ENCODE measurements around the gene ANKFN1. TPM values are rescaled to one million over a fixed set of nuclear protein-coding genes. Genes with fewer than 3 reads are reported as not detected.

Gene ANKFN1
- total RNA-seq, 1 experiment from 2014 or later = not detected

DNA sequence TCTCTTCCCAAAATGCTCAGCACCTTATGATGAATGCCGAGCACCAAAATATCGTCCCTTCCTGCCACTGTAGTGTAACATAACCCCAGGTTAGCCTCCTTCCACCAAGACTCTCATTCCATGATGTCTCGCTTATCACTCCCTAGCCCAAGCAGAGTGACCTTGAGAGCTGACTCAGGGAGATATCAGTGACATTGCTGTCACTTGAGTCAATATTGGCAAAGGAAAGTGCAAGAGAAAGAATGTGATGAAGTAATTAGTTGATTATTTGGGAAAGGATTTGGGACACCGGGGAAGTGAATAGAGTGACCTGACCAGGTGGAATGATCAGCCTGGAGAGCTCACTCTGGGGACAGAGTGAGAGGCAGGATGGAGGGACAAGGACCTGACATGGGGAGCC, 2.6 kb upstream of the ANKFN1 start:
- ChIA-PET CTCF (no interaction called here), POLR2A (no interaction called here)
- Histone ChIP-seq H3K9me3 (ENCODE audit: control insufficient read depth, insufficient read depth, low read depth, low read length) (no peaks in the 10 kb centered on the region), H3K4me1 (ENCODE audit: control insufficient read depth, insufficient read depth, low read length) (no peaks in the 10 kb centered on the region), H3K27me3 (ENCODE audit: control insufficient read depth, insufficient read depth, low read length) (no peaks in the 10 kb centered on the region), H3K4me3 (ENCODE audit: low read depth in 2 of 2, low read length in 2 of 2) (no peak overlapping the region), H3K36me3 (ENCODE audit: control insufficient read depth, insufficient read depth, low read length) (no peaks in the 10 kb centered on the region), H3K27ac (ENCODE audit: low read length) (no peak overlapping the region)
- TF ChIP-seq REST (IDR thresholded peaks at IDR 0.05; ENCODE audit: insufficient read depth in 1 of 2, low read depth in 2 of 2, low read length in 1 of 2) (no peak), TCF7L2 (IDR thresholded peaks at IDR 0.05; ENCODE audit: low read depth, low read length) (no peak), POLR2AphosphoS5 (IDR thresholded peaks at IDR 0.05; ENCODE audit: low read depth, low read length) (no peak), SIN3A (IDR thresholded peaks at IDR 0.05; ENCODE audit: borderline replicate concordance, insufficient read depth, low read depth, low read length) (no peak)
- TF ChIP-seq, protein P1, sequence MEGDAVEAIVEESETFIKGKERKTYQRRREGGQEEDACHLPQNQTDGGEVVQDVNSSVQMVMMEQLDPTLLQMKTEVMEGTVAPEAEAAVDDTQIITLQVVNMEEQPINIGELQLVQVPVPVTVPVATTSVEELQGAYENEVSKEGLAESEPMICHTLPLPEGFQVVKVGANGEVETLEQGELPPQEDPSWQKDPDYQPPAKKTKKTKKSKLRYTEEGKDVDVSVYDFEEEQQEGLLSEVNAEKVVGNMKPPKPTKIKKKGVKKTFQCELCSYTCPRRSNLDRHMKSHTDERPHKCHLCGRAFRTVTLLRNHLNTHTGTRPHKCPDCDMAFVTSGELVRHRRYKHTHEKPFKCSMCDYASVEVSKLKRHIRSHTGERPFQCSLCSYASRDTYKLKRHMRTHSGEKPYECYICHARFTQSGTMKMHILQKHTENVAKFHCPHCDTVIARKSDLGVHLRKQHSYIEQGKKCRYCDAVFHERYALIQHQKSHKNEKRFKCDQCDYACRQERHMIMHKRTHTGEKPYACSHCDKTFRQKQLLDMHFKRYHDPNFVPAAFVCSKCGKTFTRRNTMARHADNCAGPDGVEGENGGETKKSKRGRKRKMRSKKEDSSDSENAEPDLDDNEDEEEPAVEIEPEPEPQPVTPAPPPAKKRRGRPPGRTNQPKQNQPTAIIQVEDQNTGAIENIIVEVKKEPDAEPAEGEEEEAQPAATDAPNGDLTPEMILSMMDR (IDR thresholded peaks at IDR 0.05) = no peak
- no TSS peak for BruUV-seq (replicated peaks)
- intact Hi-C loops (cut with micrococcal nuclease; ENCODE audit: unreplicated experiment) (no loop called here), in situ Hi-C loops (cut with HindIII; ENCODE audit: low pct_unique_long_range_greater_than_20kb, low sequenced_read_pairs) (no loop called here)
- ATAC-seq (no peak), DNase-seq (ENCODE audit: low read depth, low spot score) (no peak)

GRCh38 chr17:56157845-56158244, 4.6 kb downstream of the ANKFN1 start:
- no peaks in the 10 kb centered on the region for H3K27me3 ChIP-seq (ENCODE audit: control insufficient read depth, insufficient read depth, low read length)
- no peak overlapping the region for H3K4me3 ChIP-seq (ENCODE audit: low read depth in 2 of 2, low read length in 2 of 2)
- H3K27ac ChIP-seq (ENCODE audit: low read length) = no peak overlapping the region
- in situ Hi-C loops (cut with HindIII; ENCODE audit: low pct_unique_long_range_greater_than_20kb, low sequenced_read_pairs) (no loop called here), intact Hi-C loops (cut with micrococcal nuclease; ENCODE audit: unreplicated experiment) (no loop called here)
- TF ChIP-seq REST (IDR thresholded peaks at IDR 0.05; ENCODE audit: insufficient read depth in 1 of 2, low read depth in 2 of 2, low read length in 1 of 2) (no peak), POLR2AphosphoS5 (IDR thresholded peaks at IDR 0.05; ENCODE audit: low read depth, low read length) (no peak), SIN3A (IDR thresholded peaks at IDR 0.05; ENCODE audit: borderline replicate concordance, insufficient read depth, low read depth, low read length) (no peak), TCF7L2 (IDR thresholded peaks at IDR 0.05; ENCODE audit: low read depth, low read length) (no peak)
- TF ChIP-seq, protein P1 (IDR thresholded peaks at IDR 0.05) = no peak
- no TSS peak for BruUV-seq (replicated peaks)
- no peak for ATAC-seq
- no peaks in the 10 kb centered on the region for H3K36me3 ChIP-seq (ENCODE audit: control insufficient read depth, insufficient read depth, low read length)
- H3K4me1 ChIP-seq (ENCODE audit: control insufficient read depth, insufficient read depth, low read length) = 0 out of 2 replicates have a peak, but pooled peaks cover 2% of the 10 kb centered on the region
- H3K9me3 ChIP-seq (ENCODE audit: control insufficient read depth, insufficient read depth, low read depth, low read length) = no peaks in the 10 kb centered on the region
- POLR2A ChIA-PET = no interaction called here
- no peak for DNase-seq (ENCODE audit: low read depth, low spot score)
- CTCF ChIA-PET = no interaction called here
